HCT116 (cell line): ENCODE results near the gene CYB5R2. TPM values are rescaled to one million over a fixed set of nuclear protein-coding genes. Genes with fewer than 3 reads are reported as not detected.

Experiments
- ATAC-seq: fragments of 200-7000 bp; cut with Tn5 transposase; 2 replicates; pipeline ENCODE4 v1.9.1; 2020; ENCODE audit warnings: mild to moderate bottlenecking, moderate library complexity
- BruUV-seq: library from RNA; stranded (reverse); fragments of 400-500 nt; replicated peaks from 2 replicates; lab custom pipeline; 2021; lab: Mats Ljungman, UMichigan
- CTCF ChIA-PET: fragments of 300-600 bp; sonication (Branson Sonifier 250); formaldehyde crosslinking; loops from one replicate; lab custom pipeline; 2021; ENCODE audit warnings: antibody characterized with exemption; lab: Charles Lee
- POLR2A ChIA-PET: fragments of 300-600, 350-600 bp; sonication (Branson Sonifier 250); formaldehyde crosslinking; loops from one replicate; lab custom pipeline; 2021; ENCODE audit warnings: antibody characterized with exemption; lab: Charles Lee
- RAD21 ChIA-PET, 2 experiments: fragments of 300-600 bp; sonication (Branson Sonifier 250); formaldehyde crosslinking; loops; one replicate each; lab custom pipeline; 2023; ENCODE audit warnings: low total read pairs in 2 of 2; ENCODE audit not compliant: uncharacterized antibody in 2 of 2, unreplicated experiment in 2 of 2, low non-redundant PET in 1 of 2; lab: Charles Lee
- DNase-seq: peaks from one replicate; pipeline ENCODE4 v3.0.0-alpha.2; 2010; ENCODE audit warnings: low read depth, low spot score
- H2AFZ ChIP-seq: fragments of 200-600 bp; shearing (Covaris generic), sonication (generic); 2 replicates; pipeline ENCODE4 v1.6.1; 2017; ENCODE audit warnings: low read depth, mixed run types, mixed read lengths, antibody characterized with exemption, low read length; ENCODE audit not compliant: poor library complexity, severe bottlenecking
- H3K27ac ChIP-seq: 2 replicates; pipeline ENCODE4 v1.5.1; 2012; ENCODE audit warnings: low read depth, low read length
- H3K27me3 ChIP-seq: fragments of 200-600 bp; sonication (generic); 2 replicates; pipeline ENCODE4 v1.6.1; 2016; ENCODE audit warnings: mixed run types, low read length, mixed read lengths; ENCODE audit not compliant: insufficient read depth
- H3K36me3 ChIP-seq, 2 experiments: fragments of 200-500 bp in 1 of 2; fragments of 200-600 bp in 1 of 2; sonication (Bioruptor generic) in 1 of 2; sonication (generic) in 1 of 2; 2 replicates each; pipeline versions ENCODE4 v1.5.1 to v1.6.1; 2014 to 2016; ENCODE audit warnings: low read length in 2 of 2, inconsistent platforms in 1 of 2, mixed read lengths in 1 of 2, mixed run types in 1 of 2; ENCODE audit not compliant: insufficient read depth in 2 of 2, control insufficient read depth in 1 of 2
- H3K4me1 ChIP-seq, 2 experiments: fragments of 200-600 bp in 1 of 2; sonication (generic) in 1 of 2; 2 replicates each; pipeline versions ENCODE4 v1.5.1 to v1.6.1; 2012 to 2017; ENCODE audit warnings: low read length in 2 of 2, inconsistent platforms in 1 of 2, mild to moderate bottlenecking in 1 of 2, mixed read lengths in 1 of 2, mixed run types in 1 of 2, moderate library complexity in 1 of 2; ENCODE audit not compliant: insufficient read depth in 2 of 2, control insufficient read depth in 1 of 2
- H3K4me2 ChIP-seq: fragments of 200-600 bp; sonication (generic); 2 replicates; pipeline ENCODE4 v1.6.1; 2017; ENCODE audit warnings: mixed run types, low read length, mixed read lengths
- H3K4me3 ChIP-seq, 2 experiments: fragments of 200-600 bp in 1 of 2; sonication (generic) in 1 of 2; replicated peaks in 1 of 2; 2 replicates each; pipeline ENCODE4 v1.5.1; 2011 to 2016; ENCODE audit warnings: low read length in 2 of 2, control low read depth in 1 of 2, low read depth in 1 of 2, mild to moderate bottlenecking in 1 of 2, mixed read lengths in 1 of 2, mixed run types in 1 of 2
- H3K79me2 ChIP-seq: fragments of 200-600 bp; sonication (generic); 2 replicates; pipeline ENCODE4 v1.6.1; 2017; ENCODE audit warnings: mild to moderate bottlenecking, mixed run types, low read length, moderate library complexity, mixed read lengths; ENCODE audit not compliant: insufficient read depth
- H3K9ac ChIP-seq: fragments of 200-600 bp; sonication (generic); 2 replicates; pipeline ENCODE4 v1.6.1; 2016; ENCODE audit warnings: low read length, mixed read lengths
- H3K9me2 ChIP-seq: fragments of 200-600 bp; sonication (generic), shearing (Covaris generic); 2 replicates; pipeline ENCODE4 v1.6.1; 2017; ENCODE audit warnings: mixed run types, mild to moderate bottlenecking, moderate library complexity; ENCODE audit not compliant: insufficient read depth
- H3K9me3 ChIP-seq, 2 experiments: fragments of 200-500 bp in 1 of 2; fragments of 200-600 bp in 1 of 2; sonication (Bioruptor generic) in 1 of 2; sonication (generic) in 1 of 2; 2 replicates each; pipeline ENCODE4 v1.6.1; 2014 to 2017; ENCODE audit warnings: low read length in 2 of 2, mixed read lengths in 2 of 2, inconsistent platforms in 1 of 2, low read depth in 1 of 2, mild to moderate bottlenecking in 1 of 2, mixed run types in 1 of 2, moderate library complexity in 1 of 2; ENCODE audit not compliant: control insufficient read depth in 1 of 2, insufficient read depth in 1 of 2
- H4K20me1 ChIP-seq: fragments of 200-600 bp; sonication (generic), shearing (Covaris generic); 2 replicates; pipeline ENCODE4 v1.6.1; 2017; ENCODE audit warnings: mixed run types, mild to moderate bottlenecking, moderate library complexity; ENCODE audit not compliant: insufficient read depth
- ATF3 ChIP-seq: IDR thresholded peaks from 2 replicates; pipeline ENCODE4 v1.6.1; 2012
- CTCF ChIP-seq, 3 experiments: fragments of 200-600 bp in 1 of 3; sonication (generic) in 1 of 3; IDR thresholded peaks in 2 of 3; conservative IDR thresholded peaks in 1 of 3; 2 replicates each; pipeline ENCODE4 v1.5.1; 2012 to 2017; ENCODE audit warnings: low read depth in 2 of 3, low read length in 2 of 3, antibody characterized with exemption in 1 of 3, borderline replicate concordance in 1 of 3, control low read depth in 1 of 3, mild to moderate bottlenecking in 1 of 3, mixed read lengths in 1 of 3, mixed run types in 1 of 3, moderate library complexity in 1 of 3; ENCODE audit not compliant: insufficient read depth in 1 of 3
- EGR1 ChIP-seq: IDR thresholded peaks from 2 replicates; pipeline ENCODE4 v1.6.1; 2012; ENCODE audit warnings: low read depth
- EZH2 ChIP-seq: fragments of 200-600 bp; sonication (generic); IDR thresholded peaks from 2 replicates; pipeline ENCODE4 v1.6.1; 2017; ENCODE audit warnings: antibody characterized with exemption, mixed run types
- RAD21 ChIP-seq: IDR thresholded peaks from 2 replicates; pipeline ENCODE4 v1.6.1; 2012; ENCODE audit warnings: low read depth, mild to moderate bottlenecking
- REST ChIP-seq: IDR thresholded peaks from 2 replicates; pipeline ENCODE4 v1.6.1; 2012; ENCODE audit warnings: low read depth
- ZFX ChIP-seq: fragments of 450-650 bp; IDR thresholded peaks from 2 replicates; pipeline ENCODE4 v1.6.1; 2017
- intact Hi-C: fragments of 100-400 bp; cut with micrococcal nuclease; formaldehyde crosslinking; loops from 2 replicates; pipeline ENCODE4 v1.10.0; 2022
- total RNA-seq: library from RNA; stranded (reverse); gene quantifications from one replicate; pipeline ENCODE4 v1.2.1, GENCODE V29; 2021; ENCODE audit not compliant: unreplicated experiment

CYB5R2 gene
- total RNA-seq, 1 experiment from 2014 or later, result 14.4 TPM

GRCh38 chr11:7688238-7688826 lies 15.0 kb upstream of the CYB5R2 start:
- Histone ChIP-seq H3K9me3 (no peaks in the 10 kb centered on the region), H2AFZ (no peak overlapping the region), H4K20me1 (no peaks in the 10 kb centered on the region), H3K4me3 (no peak overlapping the region), H3K27me3 (peaks cover 89% of the 10 kb centered on the region), H3K27ac (no peak overlapping the region), H3K4me2 (no peak overlapping the region), H3K36me3 (no peaks in the 10 kb centered on the region), H3K4me1 (no peaks in the 10 kb centered on the region), H3K79me2 (no peaks in the 10 kb centered on the region), H3K9ac (no peak overlapping the region), H3K9me2 (no peaks in the 10 kb centered on the region)
- peak; percentile 63 for ATAC-seq
- TF ChIP-seq CTCF (IDR thresholded peaks at IDR 0.05 in 2 of 3, conservative IDR thresholded peaks at IDR 0.05 in 1 of 3; ENCODE audit: borderline replicate concordance in 1 of 3, insufficient read depth in 1 of 3, low read depth in 2 of 3, low read length in 2 of 3) (peak; percentile 61 to 82 (median 78); a peak in 5 of 6 replicates), EZH2 (no peak), RAD21 (peak; percentile 54)
- no TSS peak for BruUV-seq
- CTCF ChIA-PET, result interaction anchor here (1.0 kb wide), 1 partner anchor 23 kb away, joined by 3 read pairs; no protein-coding TSS in a partner anchor
- DNase-seq, result peak; percentile 12
- intact Hi-C loops, result no loop called here
- RAD21 ChIA-PET, result interaction anchor here in 1 of 2 experiments (1.5 kb wide), 1 partner anchor 117 kb away, joined by 3 read pairs; no protein-coding TSS in a partner anchor
- POLR2A ChIA-PET, result no interaction called here

- H3K4me2 ChIP-seq, result no peak overlapping the region
- ATAC-seq, result no peak
- ChIA-PET POLR2A (no interaction called here), RAD21 (no interaction called here), CTCF (interaction anchor here (0.7 kb wide), 1 partner anchor 300 kb away, joined by 3 read pairs; the partner anchor contains the start of gene EIF3F)
- H3K4me1 ChIP-seq, result no peaks in the 10 kb centered on the region
- no peak overlapping the region for H3K9ac ChIP-seq
- H4K20me1 ChIP-seq, result no peaks in the 10 kb centered on the region
- intact Hi-C loops, result no loop called here
- no peaks in the 10 kb centered on the region for H3K36me3 ChIP-seq
- H3K9me2 ChIP-seq, result no peaks in the 10 kb centered on the region
- BruUV-seq, result no TSS peak
- no peak for DNase-seq
- H2AFZ ChIP-seq, result no peak overlapping the region
- TF ChIP-seq EGR1 (no peak), ATF3 (no peak), ZFX (no peak), REST (no peak)
- H3K27me3 ChIP-seq, result peaks cover 87% of the 10 kb centered on the region
- no peaks in the 10 kb centered on the region for H3K9me3 ChIP-seq
- H3K4me3 ChIP-seq, result no peak overlapping the region
- H3K79me2 ChIP-seq, result no peaks in the 10 kb centered on the region
- H3K27ac ChIP-seq, result no peak overlapping the region
These were observed 14.1 kb upstream of the CYB5R2 start for GRCh38 chr11:7687386-7687785.
